Measurements from ENCODE around the gene EMILIN3.

The EMILIN3 gene

DNA sequence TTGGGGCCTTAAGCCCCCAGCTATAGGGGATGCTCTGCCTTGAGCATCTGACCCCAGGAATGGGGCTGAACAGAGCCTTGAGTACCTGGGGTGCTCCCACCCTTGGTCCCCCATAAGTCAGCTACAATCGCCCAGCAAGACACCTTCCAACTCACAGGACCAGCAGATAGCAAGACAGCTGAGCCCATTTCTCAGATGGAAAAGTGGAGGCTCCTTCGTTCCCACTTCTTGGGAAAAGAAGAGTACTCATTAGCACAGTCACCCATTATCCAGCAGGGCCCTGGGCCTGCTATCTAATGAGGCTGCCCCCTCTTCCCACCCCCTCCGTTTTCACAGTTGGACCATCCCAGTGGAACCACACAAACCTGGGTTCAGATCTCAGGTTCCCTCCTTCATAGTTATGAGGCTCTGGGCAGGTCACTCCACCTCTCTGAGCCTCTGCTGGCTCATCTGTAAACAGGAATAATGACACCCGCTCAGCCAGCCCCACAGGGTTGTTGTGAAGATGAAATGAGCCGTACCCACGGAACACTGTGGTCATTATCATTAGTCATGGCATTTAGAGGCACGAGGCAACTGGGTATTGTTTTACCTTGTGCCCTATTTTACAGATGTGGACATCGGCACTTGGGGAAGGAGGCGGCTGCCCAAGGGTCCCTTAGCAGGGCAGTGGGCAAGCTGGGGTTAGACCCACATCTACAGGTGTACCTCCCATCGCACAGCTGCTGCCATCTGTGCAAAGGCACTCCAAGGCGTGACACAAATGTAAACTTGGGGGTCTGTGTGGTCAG is 21.5 kb downstream of the EMILIN3 start:
- DNase-seq = no peak

DNA sequence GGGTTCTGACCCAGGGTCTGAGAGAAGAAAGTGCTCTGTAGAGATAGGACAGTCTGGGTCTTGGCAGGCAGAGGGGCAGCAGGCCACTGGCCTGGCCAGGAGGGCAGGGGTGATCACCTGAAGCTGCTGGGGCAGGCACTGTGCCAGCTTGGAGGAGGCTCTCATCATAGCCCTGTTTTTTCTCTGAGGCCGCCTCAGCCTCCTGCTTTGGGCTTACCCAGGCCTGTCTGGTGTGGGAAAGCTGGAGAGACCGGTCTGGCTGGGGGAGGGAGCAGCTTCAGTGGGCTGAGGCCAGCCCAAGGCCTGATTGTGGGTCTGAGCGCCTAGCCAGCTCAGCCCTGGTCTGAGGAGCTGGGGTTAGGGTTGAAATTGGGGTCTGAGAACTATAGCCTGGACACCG is 22.1 kb downstream of the EMILIN3 start:
- no peak for DNase-seq

DNA sequence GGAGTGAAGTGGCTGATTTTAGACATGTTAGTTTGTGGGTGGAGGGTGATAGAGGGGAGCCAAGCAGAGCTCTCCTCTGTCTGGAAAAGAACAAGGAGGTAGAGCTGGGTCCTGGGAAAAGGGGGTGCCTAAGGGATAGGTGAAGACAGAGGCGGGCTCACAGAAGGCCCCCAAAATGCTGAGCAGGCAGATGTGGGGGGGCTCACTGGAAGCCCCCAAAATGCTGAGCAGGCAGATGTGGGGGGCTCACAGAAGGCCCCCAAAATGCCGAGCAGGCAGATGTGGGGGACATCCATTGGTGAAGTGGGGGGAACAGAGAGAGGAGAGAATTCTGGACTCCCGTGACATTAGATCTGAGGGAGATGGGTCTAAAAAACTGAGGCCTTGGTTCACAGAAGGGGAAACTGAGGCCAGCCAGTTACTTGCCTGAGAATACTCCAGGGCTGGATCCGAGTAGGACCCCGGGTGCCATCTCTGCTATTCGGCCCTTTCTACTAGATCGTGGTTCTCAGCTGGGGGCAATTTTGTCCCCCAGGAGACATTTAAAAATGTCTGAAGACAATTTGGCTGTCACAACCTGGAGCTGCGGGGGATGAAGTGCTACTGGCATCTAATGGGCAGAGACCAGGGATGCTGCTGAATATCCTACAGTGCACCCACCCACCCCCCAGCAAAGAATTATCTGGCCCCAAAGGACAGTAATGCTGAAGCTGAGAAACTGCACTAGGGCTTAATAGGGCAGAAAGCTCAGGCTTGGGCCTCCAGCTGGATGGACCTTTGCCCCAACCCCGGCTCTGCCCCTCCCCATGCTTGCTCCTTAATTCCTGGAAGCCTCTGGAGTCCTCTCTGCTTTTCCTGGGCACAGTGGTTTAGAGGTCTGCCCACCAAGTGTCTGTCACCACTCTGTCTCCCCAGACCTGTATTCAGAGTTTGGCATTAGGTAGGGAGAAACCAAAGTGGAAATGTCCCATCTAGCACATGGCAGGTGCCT is 23.8 kb downstream of the EMILIN3 start:
- DNase-seq = no peak

DNA sequence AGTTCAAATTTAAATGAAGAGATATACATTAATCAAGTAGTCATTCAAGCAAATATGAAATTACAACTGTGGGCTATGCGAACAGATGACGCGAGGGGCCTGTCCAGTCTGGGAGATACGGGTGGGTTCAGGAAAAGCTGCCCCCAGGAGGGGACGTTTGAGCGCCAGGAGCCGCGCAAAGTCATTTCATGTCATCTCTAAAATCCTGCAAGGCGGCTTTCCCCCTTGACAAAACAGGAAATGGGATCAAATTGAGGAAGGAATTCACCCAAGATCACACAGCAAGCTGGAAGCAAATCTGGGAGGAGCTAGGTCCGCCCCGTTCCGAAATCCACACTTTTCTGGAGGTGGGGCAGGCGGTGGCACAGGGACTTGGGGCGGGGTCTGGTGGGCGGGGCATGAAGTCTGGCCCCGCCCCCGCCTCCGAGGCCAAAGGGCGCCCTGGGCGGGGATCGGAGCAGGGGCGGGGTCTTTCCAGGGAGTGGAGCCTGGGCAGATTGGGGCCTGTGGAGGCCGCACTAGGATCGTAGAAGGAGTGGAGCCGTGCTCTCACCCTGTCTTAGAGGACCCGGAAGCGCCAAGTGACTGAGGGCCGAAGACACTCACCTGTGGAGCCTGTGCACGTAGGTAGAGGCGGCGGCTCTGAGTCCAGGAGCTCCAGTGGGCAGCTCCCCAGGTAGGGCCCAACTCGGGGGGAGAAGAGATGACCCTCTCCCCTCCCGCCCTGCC is 26.1 kb downstream of the EMILIN3 start, which contains the start of gene LPIN3:
Gene LPIN3, plus strand, starts transcription at position 495 of the 729 bp plus-strand sequence. CDS start 4,983 bp downstream, outside the sequence.
- DNase-seq = peak; percentile 51 to 64

DNA sequence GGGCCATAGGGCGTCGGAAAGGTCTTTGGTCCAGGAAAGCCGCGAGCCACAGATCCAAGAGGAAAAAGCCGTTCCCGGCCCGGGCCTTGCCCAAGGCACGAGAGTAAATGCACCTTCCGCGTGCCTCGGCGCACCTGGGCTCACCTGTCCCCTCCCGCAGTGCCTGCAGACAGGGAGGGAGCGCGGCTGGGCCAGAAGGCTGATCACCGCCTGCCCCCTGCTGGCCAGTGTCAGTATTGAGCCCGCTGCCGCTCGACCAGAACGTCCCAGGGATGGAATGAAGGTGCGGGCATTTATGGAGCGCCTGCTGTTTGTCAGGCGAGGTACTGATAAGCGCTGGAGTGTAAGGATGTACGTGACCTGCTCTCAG is 26.7 kb downstream of the EMILIN3 start:
- DNase-seq = peak; percentile 83 to 84

DNA sequence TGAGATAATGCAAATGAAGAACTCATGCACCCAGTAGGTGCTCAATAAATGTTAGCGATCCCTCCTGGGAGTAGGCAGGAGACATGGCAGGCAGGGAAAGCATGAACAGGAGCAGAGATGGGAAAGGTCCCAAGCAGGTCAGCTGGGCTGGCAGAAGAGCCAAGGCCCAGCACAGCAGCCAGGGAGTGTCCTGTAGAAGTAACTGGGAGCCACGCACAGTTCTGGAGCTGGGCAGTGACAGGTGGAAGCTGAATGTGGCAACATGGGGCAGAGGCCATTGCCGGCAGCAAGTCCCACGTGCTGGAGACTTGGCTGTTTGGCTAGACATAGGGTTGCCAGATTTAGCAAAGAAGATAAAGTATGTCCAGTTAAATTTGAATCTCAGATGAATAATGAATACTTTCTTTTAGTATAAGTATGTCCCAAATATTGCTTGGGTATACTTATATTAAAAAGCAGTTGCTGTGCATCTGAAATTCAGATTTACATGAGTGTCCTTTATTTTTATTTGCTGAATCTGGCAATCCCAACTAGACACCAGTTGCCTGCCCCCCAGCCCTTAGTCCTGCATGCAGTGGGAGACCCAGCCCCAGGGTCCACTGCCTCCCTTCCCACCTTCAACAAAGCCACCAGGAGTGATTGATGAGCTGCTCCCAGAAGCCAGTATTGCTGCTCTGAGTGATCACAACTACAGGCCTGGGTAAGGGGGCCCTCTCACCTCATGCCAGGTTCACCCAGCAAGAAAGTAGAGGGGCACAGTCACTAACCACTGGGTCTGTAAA is 29.7 kb downstream of the EMILIN3 start:
- DNase-seq = no peak

DNA sequence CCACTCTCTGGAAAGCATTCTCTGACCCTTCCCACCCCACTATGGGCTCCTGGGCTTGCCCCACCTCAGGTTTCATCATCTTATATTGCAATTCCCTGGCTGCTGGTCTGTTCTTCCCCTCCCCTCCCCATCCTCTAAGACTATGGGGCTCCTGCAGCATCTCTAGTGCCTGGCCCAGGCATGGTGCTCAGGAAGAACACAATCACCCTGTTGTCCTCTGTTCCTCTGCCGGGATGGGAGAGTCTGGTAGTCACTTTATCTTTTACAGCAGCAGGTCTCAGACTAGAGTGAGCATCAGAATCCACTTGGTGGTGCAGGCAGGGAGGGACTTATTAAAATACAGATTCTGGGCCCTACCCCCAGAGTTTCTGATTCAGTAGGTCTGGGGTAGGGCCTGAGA is 31.0 kb downstream of the EMILIN3 start:
- no peak for DNase-seq

DNA sequence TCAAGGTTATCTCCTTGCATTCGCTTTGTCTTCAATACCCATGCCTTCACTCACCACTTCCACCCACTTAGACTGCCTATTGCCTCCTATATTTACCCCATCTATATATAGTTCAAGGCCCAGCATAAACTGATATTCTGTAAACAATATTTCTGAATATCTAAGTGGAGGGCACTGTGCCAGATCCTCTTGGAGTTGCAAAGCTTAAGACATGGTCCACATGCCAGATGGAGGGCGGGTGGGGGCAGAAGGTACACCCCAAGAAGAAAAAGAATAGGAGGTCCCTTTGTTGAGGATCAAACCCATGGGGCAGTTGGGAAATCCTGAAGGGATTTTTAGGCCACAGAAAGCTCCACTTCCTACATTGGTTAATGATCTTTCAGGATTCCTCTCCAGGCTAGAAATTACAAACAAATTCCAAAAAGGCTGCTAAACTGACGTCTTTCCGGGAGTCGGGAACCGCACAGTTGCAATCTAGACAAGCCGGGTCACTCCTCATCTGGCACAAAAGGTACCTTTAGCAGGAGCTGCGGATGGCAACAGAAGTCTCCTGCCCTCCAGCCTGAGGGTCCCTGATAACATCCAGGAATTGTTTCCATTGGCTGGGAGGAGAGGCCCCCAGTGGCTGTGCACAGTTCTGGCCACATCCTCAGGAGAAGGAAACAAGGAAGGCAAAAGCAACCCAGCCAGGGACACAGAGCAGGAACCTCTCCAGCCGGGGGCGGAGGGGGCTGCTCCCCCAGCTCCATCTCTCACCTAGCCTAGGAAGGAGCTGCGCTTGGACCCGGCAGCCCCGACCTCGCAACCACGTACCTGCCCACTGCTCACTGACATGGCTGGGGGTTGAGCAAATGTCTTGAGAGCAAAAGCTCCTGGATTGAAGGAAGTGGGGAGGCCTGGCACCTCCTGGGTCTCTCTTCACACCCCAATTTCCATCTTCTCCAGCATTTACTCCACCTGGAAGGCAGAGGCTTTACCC is 31.9 kb downstream of the EMILIN3 start:
- DNase-seq = no peak

DNA sequence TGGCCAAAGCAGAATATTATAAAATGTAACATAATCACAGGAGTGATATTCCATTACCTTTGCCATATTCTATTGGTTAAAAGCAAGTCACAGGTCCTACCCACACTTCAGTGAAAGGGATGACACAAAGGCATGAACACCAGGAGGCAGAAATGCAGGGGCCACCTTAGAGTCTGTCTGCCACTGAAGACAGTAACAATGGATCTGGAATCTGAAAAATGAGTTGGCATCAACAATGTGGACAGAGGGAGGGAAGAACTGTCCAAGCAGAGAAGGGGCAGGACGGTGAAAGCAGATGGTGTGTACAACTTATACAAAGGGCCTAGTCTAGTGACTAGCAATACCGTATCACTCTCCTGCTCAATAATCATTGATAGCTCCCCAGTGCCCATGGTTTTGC is 32.6 kb downstream of the EMILIN3 start:
- no peak for DNase-seq

DNA sequence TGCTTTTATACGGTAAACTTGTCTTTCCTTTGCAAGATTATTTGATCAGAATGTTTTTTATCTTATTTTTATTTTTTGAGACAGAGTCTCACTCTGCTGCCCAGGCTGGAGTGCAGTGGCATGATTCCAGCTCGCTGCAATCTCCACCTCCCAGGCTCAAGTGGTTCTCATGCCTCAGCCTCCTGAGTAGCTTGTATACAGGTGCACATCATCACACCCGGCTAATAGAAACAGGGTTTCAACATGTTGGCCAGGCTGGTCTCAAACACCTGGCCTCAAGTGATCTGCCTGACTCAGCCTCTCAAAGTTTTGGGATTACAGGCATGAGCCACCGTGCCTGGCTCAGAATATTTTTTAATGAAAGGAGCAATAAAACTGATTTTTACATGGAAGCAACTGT is 34.9 kb downstream of the EMILIN3 start:
- DNase-seq = no peak

DNA sequence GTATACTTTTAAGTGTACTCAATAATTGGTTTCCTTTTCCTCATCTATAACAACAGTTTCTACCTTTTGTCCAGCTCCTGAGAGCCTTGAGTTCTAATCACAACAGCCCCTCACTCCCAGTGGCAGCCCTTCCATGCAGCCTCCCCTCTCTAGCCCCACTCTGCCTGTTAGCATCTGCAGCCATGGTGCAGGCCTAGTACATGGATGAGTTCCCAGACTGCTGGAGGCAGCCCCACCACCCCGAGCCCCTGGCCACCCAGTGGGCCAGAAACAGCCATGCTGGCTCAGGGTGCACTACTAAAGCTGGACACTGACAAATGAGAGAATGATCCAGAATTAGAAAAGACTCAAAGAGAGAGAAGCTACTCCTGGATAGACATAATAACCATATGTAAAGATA is 35.7 kb downstream of the EMILIN3 start:
- no peak for DNase-seq

DNA sequence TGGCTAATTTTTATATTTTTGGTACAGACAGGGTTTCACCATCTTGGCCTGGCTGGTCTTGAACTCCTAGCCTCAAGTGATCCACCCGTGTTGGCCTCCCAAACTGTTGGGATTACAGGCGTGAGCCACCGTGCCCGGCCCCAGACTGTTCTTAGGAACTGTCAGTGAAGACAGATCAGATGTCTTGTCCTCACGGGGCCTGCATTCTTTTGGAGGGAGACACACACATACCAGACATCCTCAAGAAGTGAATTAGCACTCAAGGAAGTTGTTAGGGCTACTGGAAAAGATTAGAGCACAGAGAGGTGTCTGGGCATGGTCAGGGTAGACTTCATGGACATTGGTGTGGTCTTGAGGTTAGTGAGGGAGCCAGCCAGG is 36.3 kb downstream of the EMILIN3 start:
- no peak for DNase-seq

DNA sequence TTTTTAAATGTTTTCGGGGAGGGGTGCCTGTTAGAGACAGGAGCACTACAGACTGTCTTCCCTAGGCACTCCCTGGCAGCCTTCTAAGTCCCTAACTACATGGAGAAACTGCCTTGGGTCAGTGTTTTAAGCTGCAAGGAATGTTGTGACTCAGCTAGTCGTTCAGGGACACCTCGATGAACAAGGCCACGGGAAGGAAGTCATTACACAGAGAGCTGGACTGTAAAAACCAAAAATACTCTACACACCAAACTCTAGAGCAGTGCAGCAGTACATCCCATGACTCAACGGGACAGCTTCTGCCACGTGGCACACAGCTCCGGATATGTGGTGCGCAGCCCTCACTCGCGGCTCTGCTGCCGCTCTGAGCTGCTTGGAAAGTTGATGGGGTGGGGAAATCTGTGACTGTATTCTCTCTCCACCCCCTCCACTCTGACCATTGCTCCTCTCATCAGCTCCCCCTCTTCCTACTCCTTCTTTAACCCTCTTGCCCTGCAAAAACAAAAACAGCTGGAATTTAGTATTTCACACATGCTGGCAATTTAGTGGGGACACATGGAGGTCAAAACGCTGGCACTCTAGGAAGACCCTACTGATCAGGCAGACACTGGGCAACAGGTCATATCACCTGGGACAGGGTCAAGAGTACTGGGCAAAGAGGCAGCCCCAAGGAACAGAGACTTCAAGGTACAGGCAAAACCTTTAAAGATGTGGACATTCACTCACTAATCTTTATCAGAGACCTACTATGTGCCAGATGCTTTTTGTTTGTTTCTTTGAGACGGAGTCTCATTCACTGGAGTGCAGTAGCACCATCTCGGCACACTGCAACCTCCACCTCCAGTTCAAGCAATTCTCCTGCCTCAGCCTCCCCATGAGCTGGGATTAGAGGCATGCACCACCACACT is 36.9 kb downstream of the EMILIN3 start:
- peak; percentile 42 to 53 for DNase-seq

DNA sequence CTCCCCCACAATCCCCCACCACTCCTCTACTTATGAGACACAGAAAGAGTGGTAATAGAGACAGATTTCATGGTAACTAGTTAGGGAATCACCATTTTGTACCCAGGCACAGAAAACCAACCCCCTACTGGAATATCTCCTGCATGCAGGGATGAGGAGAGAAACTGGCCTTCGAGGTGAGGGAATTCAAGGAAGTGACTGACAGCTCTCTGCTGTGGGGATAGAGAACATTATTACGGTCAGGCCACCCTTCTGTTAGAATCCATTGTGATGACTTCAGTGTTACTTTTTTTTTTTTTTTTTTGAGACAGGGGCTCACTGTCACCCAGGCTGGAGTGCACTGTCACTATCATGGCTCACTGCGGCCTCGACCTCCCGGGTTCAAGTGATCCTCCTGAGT is 39.4 kb downstream of the EMILIN3 start:
- no peak for DNase-seq

DNA sequence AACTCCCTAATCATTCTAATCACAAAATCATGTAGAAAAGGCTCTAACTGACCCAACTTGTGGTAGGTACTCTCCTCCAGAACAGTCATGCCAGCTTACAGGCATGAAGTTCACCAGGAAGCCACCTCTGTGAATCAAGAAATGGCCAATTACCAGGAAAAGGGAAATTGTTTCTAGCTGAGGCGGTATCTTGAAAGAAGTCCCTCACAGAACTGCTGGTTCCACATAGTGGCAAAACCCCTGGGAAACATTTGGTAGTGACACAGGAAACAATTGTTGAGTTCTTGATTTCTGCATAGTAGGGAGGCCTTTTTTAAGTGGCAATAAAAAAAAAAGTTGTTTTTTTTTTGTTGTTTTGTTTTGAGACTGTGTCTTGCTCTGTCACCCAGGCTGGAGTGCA is 45.6 kb downstream of the EMILIN3 start:
- DNase-seq = no peak

DNA sequence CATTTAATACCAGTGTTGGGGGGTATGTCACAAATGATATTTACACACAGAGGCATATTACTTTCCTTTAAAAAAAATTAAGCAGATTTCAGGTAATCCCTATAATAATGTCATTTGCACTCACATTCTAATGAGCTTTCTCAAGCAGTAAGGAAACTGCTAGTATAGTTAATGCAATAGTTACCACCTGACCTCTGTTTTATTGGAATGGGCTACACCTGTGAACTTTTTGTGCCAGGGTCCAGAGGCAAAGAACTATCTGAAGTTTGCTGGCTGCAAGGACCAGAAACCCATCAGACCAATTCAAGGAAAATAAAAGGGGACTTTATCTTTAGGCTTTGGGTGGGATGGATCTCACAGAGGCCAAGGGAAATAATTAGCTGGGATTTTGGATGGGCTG is 46.2 kb downstream of the EMILIN3 start:
- no peak for DNase-seq

DNA sequence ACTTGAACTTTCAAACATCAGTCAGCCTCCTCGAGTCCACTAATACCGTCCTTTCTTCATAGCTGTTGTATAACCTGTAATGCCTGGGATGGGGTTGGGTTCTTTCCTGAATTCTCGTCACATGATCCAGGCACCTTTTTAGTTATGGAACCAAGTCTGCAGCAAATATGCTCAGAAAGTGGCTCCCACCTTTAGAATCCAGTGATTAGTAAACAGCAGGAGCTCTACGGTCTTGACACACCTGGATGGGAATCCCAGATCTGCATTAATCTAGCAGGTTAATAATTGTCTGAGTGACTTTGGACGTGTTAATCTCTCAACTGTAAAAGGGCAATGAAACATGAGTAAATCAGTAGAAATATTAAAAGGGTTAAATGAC is 48.4 kb downstream of the EMILIN3 start:
- no peak for DNase-seq

DNA sequence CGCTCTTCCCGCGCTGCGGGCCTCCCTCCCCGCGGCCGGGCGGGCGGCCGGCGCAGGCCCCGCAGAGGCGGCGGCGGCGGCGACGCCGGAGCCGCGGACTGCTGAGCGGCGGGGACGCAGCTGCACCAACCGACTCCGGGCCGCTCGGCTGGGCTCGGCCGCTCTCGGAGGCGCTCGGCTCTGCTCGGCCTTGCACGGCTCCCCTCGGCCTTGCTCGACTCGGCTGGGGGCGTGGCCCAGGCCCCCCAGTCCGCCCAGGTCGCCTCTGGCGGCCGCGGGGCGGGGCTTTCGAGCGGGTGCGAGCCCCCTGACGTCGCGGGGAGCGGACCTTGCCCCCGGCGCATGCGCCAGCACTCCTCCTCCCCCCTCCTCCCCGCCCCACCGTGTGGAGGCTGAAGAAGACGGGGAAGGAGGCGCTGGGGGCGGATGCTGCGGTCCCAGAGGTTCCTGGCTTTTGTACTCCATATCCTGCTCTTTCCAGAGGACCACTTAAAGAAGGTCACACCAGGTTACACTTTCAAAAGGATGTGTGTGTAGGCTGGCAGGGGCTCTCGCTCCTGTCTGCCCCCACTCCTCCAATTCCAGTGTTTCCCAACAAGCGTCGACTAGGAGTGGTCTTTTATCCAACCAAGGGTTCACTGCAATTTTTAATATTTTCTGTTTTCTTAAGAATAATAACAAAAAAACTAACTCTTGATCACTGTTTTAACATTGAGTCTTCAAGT is 48.9 kb downstream of the EMILIN3 start, which contains the start of gene ZHX3:
Gene ZHX3, minus strand, starts transcription at position 186 of the 725 bp plus-strand sequence. CDS start 112,815 bp downstream, outside the sequence.
- peak; percentile 96 to 97 for DNase-seq

All from CD4-positive, alpha-beta T cell treated with Interleukin-4 for 1 hour (primary cell).